ENCODE data around the gene GLIS1. TPM values are rescaled to one million over a fixed set of nuclear protein-coding genes. Genes with fewer than 3 reads are reported as not detected.

Gene GLIS1
- total RNA-seq, 1 experiment from 2014 or later, result 0.39 TPM

GRCh38 chr1:53499257-53500203, 239.4 kb downstream of the GLIS1 start (continued):
- TF ChIP-seq RAD21 (IDR thresholded peaks at IDR 0.05; ENCODE audit: low read depth) (no peak), SP1 (IDR thresholded peaks at IDR 0.05; ENCODE audit: low read depth) (no peak), TCF7L2 (IDR thresholded peaks at IDR 0.05; ENCODE audit: borderline replicate concordance, extremely low read depth, insufficient read depth, insufficient read length) (no peak), EZH2phosphoT487 (IDR thresholded peaks at IDR 0.05; ENCODE audit: borderline replicate concordance) (no peak), POLR2AphosphoS5 (IDR thresholded peaks at IDR 0.05; ENCODE audit: low read depth, low read length) (no peak), FOSL1 (IDR thresholded peaks at IDR 0.05; ENCODE audit: low read depth) (no peak), SIN3A (IDR thresholded peaks at IDR 0.05; ENCODE audit: low read depth) (no peak), ZFX (IDR thresholded peaks at IDR 0.05) (no peak)

DNA sequence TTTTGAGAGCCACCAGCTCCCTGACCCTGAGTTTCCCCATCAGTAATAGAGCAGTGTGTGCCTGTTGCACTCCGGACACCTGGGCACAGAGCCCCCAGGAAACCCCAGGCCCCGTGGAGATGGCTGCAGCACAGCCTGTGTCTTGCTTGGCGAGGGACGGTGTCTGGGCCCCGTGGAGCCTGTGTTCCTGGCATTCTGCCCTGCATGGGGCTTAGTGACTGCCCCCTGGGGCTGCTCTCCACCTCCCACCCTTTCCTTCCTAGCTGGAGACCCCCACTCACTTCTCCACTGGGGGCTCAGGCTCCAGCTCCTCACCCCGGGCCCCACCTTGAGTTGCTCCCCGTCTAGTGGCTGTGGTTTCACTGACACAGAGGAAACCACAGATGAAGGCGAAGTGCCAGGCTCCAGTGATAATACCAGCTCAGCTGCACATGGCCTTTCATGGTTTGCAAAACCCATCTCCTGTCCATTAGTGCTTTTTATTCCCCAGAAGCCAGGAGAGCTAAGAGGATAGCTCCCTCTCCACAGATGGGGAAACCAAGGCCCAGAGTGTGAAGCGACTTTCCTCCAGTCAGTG, 240.3 kb downstream of the GLIS1 start:
- Histone ChIP-seq H3K4me2 (ENCODE audit: low read length) (no peak overlapping the region), H4K20me1 (ENCODE audit: insufficient read depth) (no peaks in the 10 kb centered on the region), H3K9ac (ENCODE audit: low read length) (no peak overlapping the region), H3K79me2 (ENCODE audit: insufficient read depth, low read length) (no peaks in the 10 kb centered on the region), H3K4me3 (replicated peaks in 1 of 2; ENCODE audit: low read depth in 1 of 2, low read length in 2 of 2) (no peak overlapping the region), H3K36me3 (ENCODE audit: control insufficient read depth in 1 of 2, insufficient read depth in 2 of 2, low read length in 2 of 2) (no peaks in the 10 kb centered on the region), H2AFZ (ENCODE audit: low read depth, low read length, poor library complexity, severe bottlenecking) (no peak overlapping the region), H3K27ac (ENCODE audit: low read depth, low read length) (no peak overlapping the region), H3K9me3 (ENCODE audit: control insufficient read depth in 1 of 2, insufficient read depth in 1 of 2, low read depth in 1 of 2, low read length in 2 of 2) (no peaks in the 10 kb centered on the region), H3K9me2 (ENCODE audit: insufficient read depth) (no peaks in the 10 kb centered on the region), H3K4me1 (ENCODE audit: control insufficient read depth in 1 of 2, insufficient read depth in 2 of 2, low read length in 2 of 2) (peaks cover 0 to 6% of the 10 kb centered on the region in 2 experiments; a peak in 1 of 4 replicates), H3K27me3 (ENCODE audit: insufficient read depth, low read length) (no peaks in the 10 kb centered on the region)
- DNase-seq (ENCODE audit: low read depth, low spot score), result no peak
- ChIA-PET CTCF (no interaction called here), RAD21 (ENCODE audit: low non-redundant PET in 1 of 2, low total read pairs in 2 of 2, uncharacterized antibody in 2 of 2, unreplicated experiment in 2 of 2) (no interaction called here), POLR2A (no interaction called here)
- TF ChIP-seq YY1 (IDR thresholded peaks at IDR 0.05; ENCODE audit: extremely low read depth, insufficient replicate concordance, low read depth, low read length) (no peak), POLR2AphosphoS5 (IDR thresholded peaks at IDR 0.05; ENCODE audit: low read depth, low read length) (no peak), POLR2A (IDR thresholded peaks at IDR 0.05; ENCODE audit: borderline replicate concordance, extremely low read depth, insufficient read depth, insufficient read length) (no peak), EZH2 (IDR thresholded peaks at IDR 0.05) (no peak), TCF7L2 (IDR thresholded peaks at IDR 0.05; ENCODE audit: borderline replicate concordance, extremely low read depth, insufficient read depth, insufficient read length) (no peak), SP1 (IDR thresholded peaks at IDR 0.05; ENCODE audit: low read depth) (no peak), ZFX (IDR thresholded peaks at IDR 0.05) (no peak), SIN3A (IDR thresholded peaks at IDR 0.05; ENCODE audit: low read depth) (no peak), ELF1 (IDR thresholded peaks at IDR 0.05; ENCODE audit: borderline replicate concordance, low read depth) (no peak)
- BruUV-seq (replicated peaks), result no TSS peak
- intact Hi-C loops (cut with micrococcal nuclease), result no loop called here
- ATAC-seq, result no peak
